AG10803 (cell line): ENCODE data around the gene TUBB2A.
A peak's percentile ranks its signal among the peaks of the same experiment; 100 is the strongest.
"Not testable (repeated sequence)": the region's sequence is repeated elsewhere in the genome, so short reads cannot be mapped to it uniquely, and the experiment has no call there.

Experiments
- DNase-seq: peaks from one replicate; pipeline ENCODE4 v3.0.0; 2010; ENCODE audit warnings: low read depth
- H3K4me3 ChIP-seq: 2 replicates; pipeline ENCODE4 v1.5.1; 2011; ENCODE audit warnings: mild to moderate bottlenecking, low read length, control low read depth
- CTCF ChIP-seq: conservative IDR thresholded peaks from 2 replicates; pipeline ENCODE4 v1.5.1; 2011; ENCODE audit warnings: mild to moderate bottlenecking, low read length, control low read depth, inconsistent platforms

The TUBB2A gene

GRCh38 chr6:3176562-3177355, 19.4 kb upstream of the TUBB2A start:
- peak; percentile 78 for DNase-seq
- no peak overlapping the region for H3K4me3 ChIP-seq
- TF ChIP-seq CTCF: no peak

GRCh38 chr6:3175715-3176402, 18.5 kb upstream of the TUBB2A start:
- no peak for TF ChIP-seq CTCF
- no peak overlapping the region for H3K4me3 ChIP-seq
- no peak for DNase-seq

- not testable (repeated sequence) for DNase-seq, H3K4me3 ChIP-seq
These were observed 16.3 kb upstream of the TUBB2A start for GRCh38 chr6:3173636-3174089.

GRCh38 chr6:3172789-3173188, 15.4 kb upstream of the TUBB2A start:
- H3K4me3 ChIP-seq, DNase-seq: not testable (repeated sequence)

GRCh38 chr6:3171313-3172175, 14.2 kb upstream of the TUBB2A start:
- H3K4me3 ChIP-seq, DNase-seq: not testable (repeated sequence)

GRCh38 chr6:3170676-3171075, 13.3 kb upstream of the TUBB2A start:
- DNase-seq, H3K4me3 ChIP-seq: not testable (repeated sequence)

- H3K4me3 ChIP-seq, DNase-seq: not testable (repeated sequence)
These were observed 10.7 kb upstream of the TUBB2A start for GRCh38 chr6:3168046-3168445.

- H3K4me3 ChIP-seq: not testable (repeated sequence)
These were observed 9.3 kb upstream of the TUBB2A start for GRCh38 chr6:3166535-3167225.

GRCh38 chr6:3165631-3166534, 8.5 kb upstream of the TUBB2A start:
- no peak for TF ChIP-seq CTCF
- DNase-seq: peak; percentile 41
- no peak overlapping the region for H3K4me3 ChIP-seq

More at GRCh38 chr6:3166535-3167225, 9.3 kb upstream of the TUBB2A start:
- DNase-seq: not testable (repeated sequence)
